HCT116 (cell line): ENCODE data around the gene APP.

Experiments used
- CBX3 ChIP-seq: IDR thresholded peaks from 2 replicates; pipeline ENCODE4 v1.6.1; 2012; ENCODE audit warnings: low read depth
- EZH2 ChIP-seq: fragments of 200-600 bp; sonication (generic); IDR thresholded peaks from 2 replicates; pipeline ENCODE4 v1.6.1; 2017; ENCODE audit warnings: antibody characterized with exemption, mixed run types
- EZH2phosphoT487 ChIP-seq: fragments of 200-600 bp; IDR thresholded peaks from 2 replicates; pipeline ENCODE4 v1.6.1; 2018; ENCODE audit warnings: antibody characterized with exemption, borderline replicate concordance
- POLR2A ChIP-seq: IDR thresholded peaks from 2 replicates; pipeline ENCODE4 v1.7.0; 2011; ENCODE audit warnings: borderline replicate concordance; ENCODE audit not compliant: insufficient read depth, insufficient read length; ENCODE audit errors: extremely low read depth
- POLR2AphosphoS5 ChIP-seq: IDR thresholded peaks from 2 replicates; pipeline ENCODE4 v1.6.1; 2011; ENCODE audit warnings: mild to moderate bottlenecking, low read depth, low read length, moderate library complexity
- RAD21 ChIP-seq: IDR thresholded peaks from 2 replicates; pipeline ENCODE4 v1.6.1; 2012; ENCODE audit warnings: low read depth, mild to moderate bottlenecking
- SIN3A ChIP-seq: IDR thresholded peaks from 2 replicates; pipeline ENCODE4 v1.6.1; 2012; ENCODE audit warnings: low read depth
- TCF7L2 ChIP-seq: IDR thresholded peaks from 2 replicates; pipeline ENCODE4 v1.7.0; 2011; ENCODE audit warnings: borderline replicate concordance, inconsistent platforms; ENCODE audit not compliant: insufficient read depth, insufficient read length; ENCODE audit errors: extremely low read depth
- TF ChIP-seq, protein P1 (sequence below), 3 experiments: fragments of 200-600 bp in 1 of 3; sonication (generic) in 1 of 3; IDR thresholded peaks in 2 of 3; conservative IDR thresholded peaks in 1 of 3; 2 replicates each; pipeline ENCODE4 v1.5.1; 2012 to 2017; ENCODE audit warnings: low read depth in 2 of 3, low read length in 2 of 3, antibody characterized with exemption in 1 of 3, borderline replicate concordance in 1 of 3, control low read depth in 1 of 3, mild to moderate bottlenecking in 1 of 3, mixed read lengths in 1 of 3, mixed run types in 1 of 3, moderate library complexity in 1 of 3; ENCODE audit not compliant: insufficient read depth in 1 of 3
- TF ChIP-seq, protein P2 (sequence below): IDR thresholded peaks from 2 replicates; pipeline ENCODE4 v1.6.1; 2012; ENCODE audit warnings: low read depth
- TF ChIP-seq, protein P3 (sequence below): IDR thresholded peaks from 2 replicates; pipeline ENCODE4 v1.6.1; 2012

DNA sequence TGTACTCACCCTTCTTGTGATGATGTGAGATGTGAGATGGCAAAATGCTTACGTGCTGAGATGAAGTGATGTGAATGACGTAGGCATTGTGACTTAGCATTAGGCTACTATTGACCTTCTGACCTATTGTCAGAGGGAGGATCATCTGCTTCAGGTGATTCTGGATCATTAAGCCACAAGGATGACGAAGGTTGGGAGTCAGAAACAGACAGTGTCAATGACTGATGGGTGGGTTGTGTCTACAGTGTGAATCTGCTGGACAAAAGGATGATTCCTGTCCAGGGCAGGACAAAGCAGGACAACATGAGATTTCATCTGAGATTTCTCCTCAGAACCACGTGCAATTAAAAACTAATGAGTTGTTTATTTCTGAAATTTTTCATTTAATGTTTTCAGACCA is 306.8 kb downstream of the APP start:
- TF ChIP-seq, protein P1, sequence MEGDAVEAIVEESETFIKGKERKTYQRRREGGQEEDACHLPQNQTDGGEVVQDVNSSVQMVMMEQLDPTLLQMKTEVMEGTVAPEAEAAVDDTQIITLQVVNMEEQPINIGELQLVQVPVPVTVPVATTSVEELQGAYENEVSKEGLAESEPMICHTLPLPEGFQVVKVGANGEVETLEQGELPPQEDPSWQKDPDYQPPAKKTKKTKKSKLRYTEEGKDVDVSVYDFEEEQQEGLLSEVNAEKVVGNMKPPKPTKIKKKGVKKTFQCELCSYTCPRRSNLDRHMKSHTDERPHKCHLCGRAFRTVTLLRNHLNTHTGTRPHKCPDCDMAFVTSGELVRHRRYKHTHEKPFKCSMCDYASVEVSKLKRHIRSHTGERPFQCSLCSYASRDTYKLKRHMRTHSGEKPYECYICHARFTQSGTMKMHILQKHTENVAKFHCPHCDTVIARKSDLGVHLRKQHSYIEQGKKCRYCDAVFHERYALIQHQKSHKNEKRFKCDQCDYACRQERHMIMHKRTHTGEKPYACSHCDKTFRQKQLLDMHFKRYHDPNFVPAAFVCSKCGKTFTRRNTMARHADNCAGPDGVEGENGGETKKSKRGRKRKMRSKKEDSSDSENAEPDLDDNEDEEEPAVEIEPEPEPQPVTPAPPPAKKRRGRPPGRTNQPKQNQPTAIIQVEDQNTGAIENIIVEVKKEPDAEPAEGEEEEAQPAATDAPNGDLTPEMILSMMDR (IDR thresholded peaks at IDR 0.05 in 2 of 3, conservative IDR thresholded peaks at IDR 0.05 in 1 of 3; ENCODE audit: borderline replicate concordance in 1 of 3, insufficient read depth in 1 of 3, low read depth in 2 of 3, low read length in 2 of 3), result no peak
- TF ChIP-seq EZH2 (no peak), POLR2A (no peak), POLR2AphosphoS5 (no peak), SIN3A (no peak), RAD21 (no peak), TCF7L2 (no peak), CBX3 (no peak), EZH2phosphoT487 (no peak)
- TF ChIP-seq, protein P2, sequence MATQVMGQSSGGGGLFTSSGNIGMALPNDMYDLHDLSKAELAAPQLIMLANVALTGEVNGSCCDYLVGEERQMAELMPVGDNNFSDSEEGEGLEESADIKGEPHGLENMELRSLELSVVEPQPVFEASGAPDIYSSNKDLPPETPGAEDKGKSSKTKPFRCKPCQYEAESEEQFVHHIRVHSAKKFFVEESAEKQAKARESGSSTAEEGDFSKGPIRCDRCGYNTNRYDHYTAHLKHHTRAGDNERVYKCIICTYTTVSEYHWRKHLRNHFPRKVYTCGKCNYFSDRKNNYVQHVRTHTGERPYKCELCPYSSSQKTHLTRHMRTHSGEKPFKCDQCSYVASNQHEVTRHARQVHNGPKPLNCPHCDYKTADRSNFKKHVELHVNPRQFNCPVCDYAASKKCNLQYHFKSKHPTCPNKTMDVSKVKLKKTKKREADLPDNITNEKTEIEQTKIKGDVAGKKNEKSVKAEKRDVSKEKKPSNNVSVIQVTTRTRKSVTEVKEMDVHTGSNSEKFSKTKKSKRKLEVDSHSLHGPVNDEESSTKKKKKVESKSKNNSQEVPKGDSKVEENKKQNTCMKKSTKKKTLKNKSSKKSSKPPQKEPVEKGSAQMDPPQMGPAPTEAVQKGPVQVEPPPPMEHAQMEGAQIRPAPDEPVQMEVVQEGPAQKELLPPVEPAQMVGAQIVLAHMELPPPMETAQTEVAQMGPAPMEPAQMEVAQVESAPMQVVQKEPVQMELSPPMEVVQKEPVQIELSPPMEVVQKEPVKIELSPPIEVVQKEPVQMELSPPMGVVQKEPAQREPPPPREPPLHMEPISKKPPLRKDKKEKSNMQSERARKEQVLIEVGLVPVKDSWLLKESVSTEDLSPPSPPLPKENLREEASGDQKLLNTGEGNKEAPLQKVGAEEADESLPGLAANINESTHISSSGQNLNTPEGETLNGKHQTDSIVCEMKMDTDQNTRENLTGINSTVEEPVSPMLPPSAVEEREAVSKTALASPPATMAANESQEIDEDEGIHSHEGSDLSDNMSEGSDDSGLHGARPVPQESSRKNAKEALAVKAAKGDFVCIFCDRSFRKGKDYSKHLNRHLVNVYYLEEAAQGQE, result no peak
- TF ChIP-seq, protein P3, sequence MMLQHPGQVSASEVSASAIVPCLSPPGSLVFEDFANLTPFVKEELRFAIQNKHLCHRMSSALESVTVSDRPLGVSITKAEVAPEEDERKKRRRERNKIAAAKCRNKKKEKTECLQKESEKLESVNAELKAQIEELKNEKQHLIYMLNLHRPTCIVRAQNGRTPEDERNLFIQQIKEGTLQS, result no peak
